ENCODE data around the gene FOXRED2. TPM values are rescaled to one million over a fixed set of nuclear protein-coding genes. Genes with fewer than 3 reads are reported as not detected.
A peak's percentile ranks its signal among the peaks of the same experiment; 100 is the strongest.

Gene FOXRED2
- total RNA-seq, 1 donor from 2014 or later: 23.1 TPM

DNA sequence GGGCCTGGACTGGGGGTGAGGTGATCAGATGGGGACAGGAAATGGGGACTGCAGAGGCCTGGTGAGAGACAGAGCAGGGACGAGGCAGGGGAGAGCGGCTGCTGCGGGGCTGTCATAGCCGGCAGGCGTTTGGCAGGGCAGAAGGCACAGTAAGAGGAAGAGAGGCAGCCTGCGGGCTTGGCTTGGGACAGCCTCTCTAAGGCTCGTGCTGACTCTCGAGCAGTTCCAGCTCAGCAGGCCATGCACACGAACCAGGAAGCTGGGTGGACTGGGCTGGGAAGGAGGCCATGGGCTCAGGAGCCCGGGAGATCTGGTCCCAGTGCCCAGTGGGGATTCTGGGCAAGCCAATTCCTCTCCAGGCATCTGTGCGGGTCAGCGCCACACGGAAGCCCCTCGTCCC, 41.8 kb upstream of the FOXRED2 start:
- Mint-ChIP-seq H3K27me3 (ENCODE audit: low read depth) (peaks cover 26% of the 10 kb centered on the region), H3K36me3 (ENCODE audit: low read depth) (peaks cover 4% of the 10 kb centered on the region), H3K4me1 (ENCODE audit: low read depth) (peaks cover 3% of the 10 kb centered on the region), H3K9me3 (ENCODE audit: low read depth) (no peaks in the 10 kb centered on the region), H3K27ac (ENCODE audit: unreplicated experiment) (no peak overlapping the region), H3K4me3 (ENCODE audit: unreplicated experiment) (no peak overlapping the region)
- TF ChIP-seq, protein P1, sequence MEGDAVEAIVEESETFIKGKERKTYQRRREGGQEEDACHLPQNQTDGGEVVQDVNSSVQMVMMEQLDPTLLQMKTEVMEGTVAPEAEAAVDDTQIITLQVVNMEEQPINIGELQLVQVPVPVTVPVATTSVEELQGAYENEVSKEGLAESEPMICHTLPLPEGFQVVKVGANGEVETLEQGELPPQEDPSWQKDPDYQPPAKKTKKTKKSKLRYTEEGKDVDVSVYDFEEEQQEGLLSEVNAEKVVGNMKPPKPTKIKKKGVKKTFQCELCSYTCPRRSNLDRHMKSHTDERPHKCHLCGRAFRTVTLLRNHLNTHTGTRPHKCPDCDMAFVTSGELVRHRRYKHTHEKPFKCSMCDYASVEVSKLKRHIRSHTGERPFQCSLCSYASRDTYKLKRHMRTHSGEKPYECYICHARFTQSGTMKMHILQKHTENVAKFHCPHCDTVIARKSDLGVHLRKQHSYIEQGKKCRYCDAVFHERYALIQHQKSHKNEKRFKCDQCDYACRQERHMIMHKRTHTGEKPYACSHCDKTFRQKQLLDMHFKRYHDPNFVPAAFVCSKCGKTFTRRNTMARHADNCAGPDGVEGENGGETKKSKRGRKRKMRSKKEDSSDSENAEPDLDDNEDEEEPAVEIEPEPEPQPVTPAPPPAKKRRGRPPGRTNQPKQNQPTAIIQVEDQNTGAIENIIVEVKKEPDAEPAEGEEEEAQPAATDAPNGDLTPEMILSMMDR (IDR thresholded peaks at IDR 0.05): no peak
- DNase-seq (ENCODE audit: low spot score): peak; percentile 75

DNA sequence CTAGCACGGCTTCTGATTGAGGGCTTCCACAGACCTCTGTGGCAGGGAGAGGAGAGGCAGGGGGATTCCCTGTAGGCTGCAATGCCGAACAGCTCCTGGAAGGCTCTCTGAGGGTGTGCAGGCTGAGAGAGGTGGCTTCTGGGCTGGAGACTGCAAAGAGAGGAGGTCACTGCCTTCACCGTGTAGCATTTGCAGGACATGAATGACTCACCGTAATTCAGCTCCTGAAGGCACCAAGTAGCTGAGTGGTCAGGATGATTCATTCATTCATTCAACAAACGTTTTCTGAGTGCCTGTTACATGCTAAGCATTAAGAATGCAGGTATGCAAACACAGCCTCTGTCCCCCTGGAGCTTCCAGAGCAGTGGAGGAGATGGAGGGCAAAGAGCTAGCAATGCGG, 40.1 kb upstream of the FOXRED2 start:
- TF ChIP-seq, protein P1 (IDR thresholded peaks at IDR 0.05): no peak
- Mint-ChIP-seq H3K36me3 (ENCODE audit: low read depth) (peaks cover 4% of the 10 kb centered on the region), H3K9me3 (ENCODE audit: low read depth) (no peaks in the 10 kb centered on the region), H3K4me1 (ENCODE audit: low read depth) (peaks cover 6% of the 10 kb centered on the region), H3K27me3 (ENCODE audit: low read depth) (peaks cover 23% of the 10 kb centered on the region), H3K4me3 (ENCODE audit: unreplicated experiment) (no peak overlapping the region), H3K27ac (ENCODE audit: unreplicated experiment) (no peak overlapping the region)
- DNase-seq (ENCODE audit: low spot score): peak; percentile 37

DNA sequence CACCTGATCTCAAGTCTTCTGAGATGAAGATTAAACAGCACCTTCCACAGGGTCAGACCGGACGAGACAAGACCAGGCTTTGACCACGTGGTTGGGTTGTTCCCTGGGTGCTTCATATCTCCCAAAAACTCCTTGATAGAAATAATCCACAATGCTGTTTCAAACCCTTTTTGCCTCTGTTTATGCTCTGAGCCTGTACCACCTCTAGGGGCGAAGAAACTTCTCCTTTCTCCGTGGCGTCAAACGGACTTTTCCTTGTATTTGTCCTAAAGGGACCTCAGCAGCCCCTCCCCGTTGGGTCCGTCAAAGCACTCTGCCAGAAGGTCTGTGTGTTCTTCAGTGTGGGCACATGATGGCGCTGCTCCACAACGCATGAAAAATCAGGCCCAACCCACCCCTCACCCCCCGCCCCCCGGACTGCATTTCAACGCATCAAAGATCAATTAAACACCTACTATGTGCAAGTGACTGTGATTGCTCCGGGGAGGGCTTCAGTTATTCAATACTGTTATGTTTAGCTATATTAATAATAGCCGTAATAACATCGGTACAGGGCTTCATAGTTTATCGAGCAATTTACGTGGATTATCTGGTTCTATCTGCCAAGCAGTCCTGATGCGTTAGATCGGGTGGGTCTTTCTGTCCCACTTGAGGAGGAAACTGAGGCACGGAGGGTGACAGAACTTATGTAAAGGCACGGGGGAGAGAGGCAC, 39.4 kb upstream of the FOXRED2 start:
- Mint-ChIP-seq H3K9me3 (ENCODE audit: low read depth) (no peaks in the 10 kb centered on the region), H3K27me3 (ENCODE audit: low read depth) (peaks cover 16% of the 10 kb centered on the region), H3K27ac (ENCODE audit: unreplicated experiment) (no peak overlapping the region), H3K4me1 (ENCODE audit: low read depth) (peaks cover 11% of the 10 kb centered on the region), H3K36me3 (ENCODE audit: low read depth) (peaks cover 3% of the 10 kb centered on the region), H3K4me3 (ENCODE audit: unreplicated experiment) (no peak overlapping the region)
- peak; percentile 46 for DNase-seq (ENCODE audit: low spot score)
- TF ChIP-seq, protein P1 (IDR thresholded peaks at IDR 0.05): peak; percentile 95

DNA sequence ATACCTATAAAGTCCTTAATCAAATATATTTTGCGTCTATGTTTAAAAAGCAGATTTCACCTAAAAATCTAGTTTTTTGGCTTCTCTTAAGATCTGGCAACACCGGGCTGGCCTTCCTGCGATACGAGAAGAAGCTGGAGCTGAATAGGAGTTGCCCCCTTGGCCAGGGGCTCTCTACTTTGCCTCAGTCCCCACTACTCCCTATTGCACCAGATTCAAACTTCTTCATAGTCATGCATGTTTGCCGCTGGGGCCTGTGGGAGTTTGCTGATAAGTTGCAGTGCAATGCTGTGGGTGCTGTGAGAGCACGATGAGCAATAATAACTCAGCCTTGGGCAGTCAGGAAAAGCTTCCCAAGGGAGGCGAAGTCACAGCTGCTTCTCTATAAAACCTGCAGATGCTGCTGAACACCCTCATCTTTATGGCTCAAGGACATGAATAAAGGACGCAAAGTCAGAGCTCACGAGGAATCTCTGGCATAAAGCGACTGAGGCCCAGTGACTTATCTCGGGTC, 37.3 kb upstream of the FOXRED2 start:
- DNase-seq (ENCODE audit: low spot score): peak; percentile 25
- peaks cover 13% of the 10 kb centered on the region for H3K4me1 Mint-ChIP-seq (ENCODE audit: low read depth)
- TF ChIP-seq, protein P1 (IDR thresholded peaks at IDR 0.05): no peak

DNA sequence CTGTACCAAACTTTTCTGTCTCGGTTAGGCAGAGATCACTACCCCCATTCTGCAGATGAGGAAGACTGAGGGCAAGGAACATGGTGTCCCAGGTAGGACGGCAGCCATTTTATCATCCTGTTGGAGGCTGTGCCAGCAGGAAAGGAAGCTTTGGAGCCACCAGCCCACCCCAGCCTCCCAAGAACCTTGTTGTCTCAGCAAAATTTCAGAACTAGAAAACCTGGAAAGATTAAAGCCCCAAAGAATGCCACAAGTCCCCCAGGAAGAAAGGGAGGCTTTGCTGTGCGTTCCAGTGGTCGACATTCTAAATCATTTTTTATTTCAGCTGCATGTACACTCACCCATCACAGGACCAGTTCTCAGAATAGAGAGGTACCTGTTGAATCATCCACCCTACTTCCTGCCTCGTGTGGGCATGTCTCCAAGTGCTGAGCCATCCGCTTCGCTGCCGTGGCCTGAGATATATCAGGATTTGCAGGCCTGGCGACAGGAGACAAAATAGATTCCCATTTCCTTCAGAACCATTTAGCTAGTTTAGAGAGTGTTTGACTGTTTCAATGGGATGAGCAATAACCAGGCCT, 35.1 kb upstream of the FOXRED2 start:
- TF ChIP-seq, protein P1 (IDR thresholded peaks at IDR 0.05): no peak
- H3K27me3 Mint-ChIP-seq (ENCODE audit: low read depth): peaks cover 5% of the 10 kb centered on the region
- H3K27ac Mint-ChIP-seq (ENCODE audit: unreplicated experiment): peak overlapping the region; percentile 41
- H3K36me3 Mint-ChIP-seq (ENCODE audit: low read depth): no peaks in the 10 kb centered on the region
- peaks cover 13% of the 10 kb centered on the region for H3K4me1 Mint-ChIP-seq (ENCODE audit: low read depth)
- no peaks in the 10 kb centered on the region for H3K9me3 Mint-ChIP-seq (ENCODE audit: low read depth)
- no peak overlapping the region for H3K4me3 Mint-ChIP-seq (ENCODE audit: unreplicated experiment)
- peak; percentile 26 for DNase-seq (ENCODE audit: low spot score)

More for the DNA sequence above, 37.3 kb upstream of the FOXRED2 start:
- Mint-ChIP-seq H3K27me3 (ENCODE audit: low read depth) (peaks cover 9% of the 10 kb centered on the region), H3K36me3 (ENCODE audit: low read depth) (no peaks in the 10 kb centered on the region), H3K9me3 (ENCODE audit: low read depth) (no peaks in the 10 kb centered on the region), H3K4me3 (ENCODE audit: unreplicated experiment) (no peak overlapping the region), H3K27ac (ENCODE audit: unreplicated experiment) (no peak overlapping the region)

Measured in chondrocyte (in vitro differentiated cells).